Fibroblast of mammary gland (primary cell): ENCODE results near the gene RHBDF2.

Experiments
- DNase-seq: peaks from one replicate; pipeline ENCODE4 v3.0.0-alpha.2; 2010; ENCODE audit warnings: low read depth
- H3K4me3 ChIP-seq: 2 replicates; pipeline ENCODE4 v1.5.1; 2011; ENCODE audit warnings: low read depth, mild to moderate bottlenecking, low read length, moderate library complexity; ENCODE audit not compliant: control insufficient read depth
- TF ChIP-seq, protein P1 (sequence below): conservative IDR thresholded peaks from 2 replicates; pipeline ENCODE4 v1.5.1; 2011; ENCODE audit warnings: low read depth, low read length, inconsistent platforms; ENCODE audit not compliant: control insufficient read depth, insufficient read depth

RHBDF2 gene

DNA sequence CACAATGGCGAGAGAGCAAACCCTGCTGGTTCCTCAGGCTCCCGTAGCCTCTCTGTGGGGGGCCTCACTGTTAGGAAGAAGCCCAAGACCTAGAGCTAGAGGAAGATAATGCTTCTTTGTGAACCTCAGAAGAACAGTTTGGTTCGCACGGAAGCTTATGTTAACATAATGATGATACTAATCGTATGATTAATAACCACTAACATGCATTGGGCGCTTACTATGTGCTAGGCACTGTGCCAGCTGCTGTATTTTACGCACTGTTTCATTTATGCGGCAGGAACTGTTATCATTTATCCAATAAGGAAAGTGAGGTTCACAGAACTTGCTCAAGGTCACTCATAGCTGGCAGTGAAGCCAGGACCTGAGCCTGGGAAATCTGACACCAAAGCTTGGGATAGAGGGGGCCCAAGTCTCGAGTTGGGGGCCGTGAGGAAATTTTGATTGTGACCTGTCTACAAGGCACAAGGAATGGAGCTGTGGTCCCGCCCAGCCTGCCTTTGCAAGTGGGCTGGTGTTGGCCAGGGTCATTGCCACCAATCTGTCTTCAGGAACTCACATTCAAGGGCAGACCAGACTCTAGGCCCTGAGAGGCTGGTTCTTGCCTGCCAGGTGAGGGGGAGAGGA, 45.4 kb upstream of the RHBDF2 start:
- no peak overlapping the region for H3K4me3 ChIP-seq
- peak; percentile 98 for DNase-seq
- TF ChIP-seq, protein P1, sequence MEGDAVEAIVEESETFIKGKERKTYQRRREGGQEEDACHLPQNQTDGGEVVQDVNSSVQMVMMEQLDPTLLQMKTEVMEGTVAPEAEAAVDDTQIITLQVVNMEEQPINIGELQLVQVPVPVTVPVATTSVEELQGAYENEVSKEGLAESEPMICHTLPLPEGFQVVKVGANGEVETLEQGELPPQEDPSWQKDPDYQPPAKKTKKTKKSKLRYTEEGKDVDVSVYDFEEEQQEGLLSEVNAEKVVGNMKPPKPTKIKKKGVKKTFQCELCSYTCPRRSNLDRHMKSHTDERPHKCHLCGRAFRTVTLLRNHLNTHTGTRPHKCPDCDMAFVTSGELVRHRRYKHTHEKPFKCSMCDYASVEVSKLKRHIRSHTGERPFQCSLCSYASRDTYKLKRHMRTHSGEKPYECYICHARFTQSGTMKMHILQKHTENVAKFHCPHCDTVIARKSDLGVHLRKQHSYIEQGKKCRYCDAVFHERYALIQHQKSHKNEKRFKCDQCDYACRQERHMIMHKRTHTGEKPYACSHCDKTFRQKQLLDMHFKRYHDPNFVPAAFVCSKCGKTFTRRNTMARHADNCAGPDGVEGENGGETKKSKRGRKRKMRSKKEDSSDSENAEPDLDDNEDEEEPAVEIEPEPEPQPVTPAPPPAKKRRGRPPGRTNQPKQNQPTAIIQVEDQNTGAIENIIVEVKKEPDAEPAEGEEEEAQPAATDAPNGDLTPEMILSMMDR: no peak

DNA sequence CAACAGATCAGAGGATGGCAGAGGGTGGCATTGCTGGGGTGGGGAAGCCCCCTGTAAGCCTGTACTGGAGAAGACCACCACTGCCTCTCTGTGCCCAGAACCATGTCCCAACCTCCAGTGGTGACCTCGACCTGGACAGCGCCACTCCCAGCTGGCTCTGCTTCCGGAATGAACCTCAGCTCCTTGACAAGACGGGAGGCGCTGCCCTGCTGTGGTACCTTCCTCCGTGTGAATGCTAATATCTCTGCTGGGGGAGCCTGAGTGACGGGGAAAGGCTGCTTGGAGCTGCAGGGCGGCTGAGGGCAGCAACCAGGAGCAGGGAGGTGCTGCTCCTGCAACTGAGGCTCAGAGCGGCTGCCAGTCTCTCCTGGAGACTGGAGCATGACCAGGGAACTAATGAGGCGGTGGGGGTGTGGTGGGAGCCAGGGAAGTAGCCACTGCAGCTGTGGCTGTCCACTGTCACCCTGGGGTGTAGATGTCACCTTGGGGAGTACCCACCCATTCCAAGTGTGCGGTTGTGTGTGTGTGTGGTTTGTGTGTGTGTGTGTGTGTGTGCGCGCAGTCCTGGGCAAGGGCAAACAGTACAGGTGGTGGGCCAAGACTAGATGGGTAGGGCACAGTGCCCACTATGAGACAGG, 44.8 kb upstream of the RHBDF2 start:
- H3K4me3 ChIP-seq: no peak overlapping the region

DNA sequence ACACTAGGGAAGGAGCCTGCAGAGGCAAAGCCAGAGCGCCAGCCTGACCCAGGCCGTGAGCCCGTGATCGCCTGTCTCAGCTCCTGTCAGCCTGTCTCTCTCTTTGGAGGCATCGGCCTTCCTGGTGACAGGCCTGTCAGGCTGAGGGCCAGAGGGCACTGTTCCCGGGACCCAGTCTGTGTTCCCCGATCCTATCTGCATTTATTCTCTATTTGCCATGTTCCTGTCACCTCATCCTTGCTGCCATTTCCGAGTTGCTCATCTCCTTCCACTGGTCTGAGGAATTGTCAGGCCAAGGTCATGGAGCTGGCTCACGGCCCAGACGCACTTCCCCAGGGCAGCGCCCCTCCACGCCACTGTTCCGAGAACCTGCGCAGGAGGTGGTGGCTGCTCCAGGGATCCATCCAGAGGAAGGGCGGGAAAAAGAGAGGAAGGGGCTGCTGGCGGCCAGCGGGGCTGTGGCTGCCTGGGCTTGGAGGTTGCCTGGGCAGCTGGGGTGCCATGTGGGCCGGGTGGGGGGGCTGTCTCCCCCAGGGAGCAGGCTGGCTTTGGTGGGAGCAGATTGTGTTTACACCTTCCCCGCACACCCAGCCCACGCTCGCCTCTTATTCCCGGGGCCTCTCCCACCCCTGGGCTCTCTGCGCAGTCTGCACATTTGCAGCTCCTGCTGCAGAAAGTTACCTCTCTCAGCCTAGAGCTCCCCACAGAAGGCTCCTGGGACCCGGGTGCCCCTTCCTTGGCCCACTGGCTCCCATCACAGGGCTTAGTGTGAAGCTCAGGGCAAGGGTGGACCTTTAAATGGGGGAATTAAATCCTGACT, 43.5 kb upstream of the RHBDF2 start:
- H3K4me3 ChIP-seq: no peak overlapping the region
- TF ChIP-seq, protein P1: no peak
- no peak for DNase-seq

More for the DNA sequence above, 44.8 kb upstream of the RHBDF2 start:
- DNase-seq: no peak
- TF ChIP-seq, protein P1: no peak

DNA sequence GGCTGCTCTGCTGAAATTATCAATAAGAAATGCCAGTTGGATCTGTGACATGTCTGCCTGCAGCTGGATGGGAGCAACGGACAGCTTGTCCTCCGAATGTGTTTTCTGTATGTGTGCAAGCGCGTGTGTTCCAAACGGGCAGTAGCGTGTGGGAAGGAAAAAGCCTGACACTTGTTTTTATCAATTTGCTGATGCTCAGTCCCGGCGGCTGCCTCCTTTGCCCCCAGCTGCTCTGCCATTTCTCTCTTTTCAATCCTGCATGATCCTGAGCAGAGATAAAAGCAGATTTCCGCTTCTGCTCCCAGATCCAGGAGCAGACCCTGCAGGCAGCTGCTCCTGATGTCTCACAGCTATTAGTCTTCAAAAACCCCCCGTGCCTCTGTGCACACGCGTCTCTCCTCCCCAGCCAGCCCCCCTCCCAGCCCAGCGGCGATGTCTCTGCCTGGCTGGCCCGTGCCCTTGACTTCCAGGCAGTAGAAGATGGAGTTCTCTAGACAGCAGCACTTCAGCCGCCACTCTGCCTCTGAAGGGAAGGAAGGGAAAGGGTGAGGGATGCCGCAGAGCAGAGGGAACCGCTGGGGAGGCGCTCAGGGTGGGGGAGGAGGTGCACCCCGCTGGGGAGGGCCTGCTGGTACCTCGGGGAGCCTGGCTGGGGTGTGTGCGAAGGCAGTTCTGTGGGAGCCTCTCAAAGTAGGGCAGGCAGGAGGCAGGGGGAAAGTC, 42.8 kb upstream of the RHBDF2 start:
- no peak overlapping the region for H3K4me3 ChIP-seq
- TF ChIP-seq, protein P1: no peak
- DNase-seq: no peak

DNA sequence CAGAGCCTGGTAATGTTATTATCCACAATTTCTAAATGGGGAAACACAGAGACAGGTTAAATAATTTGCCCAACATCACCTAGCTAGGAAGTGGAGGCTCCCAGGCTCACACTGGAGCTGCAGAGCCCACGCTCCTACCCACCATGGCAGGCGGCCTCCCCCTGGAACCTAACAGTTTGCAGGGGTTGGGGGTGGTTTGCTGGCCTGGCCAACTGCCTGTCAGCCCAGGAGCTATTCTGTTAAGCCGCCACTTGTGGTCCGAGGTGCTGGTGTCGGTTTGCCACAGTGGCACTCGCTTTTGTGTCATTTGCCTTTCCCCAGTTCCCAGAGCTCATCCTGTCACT, 42.2 kb upstream of the RHBDF2 start:
- H3K4me3 ChIP-seq: no peak overlapping the region
- no peak for DNase-seq
- TF ChIP-seq, protein P1: no peak

DNA sequence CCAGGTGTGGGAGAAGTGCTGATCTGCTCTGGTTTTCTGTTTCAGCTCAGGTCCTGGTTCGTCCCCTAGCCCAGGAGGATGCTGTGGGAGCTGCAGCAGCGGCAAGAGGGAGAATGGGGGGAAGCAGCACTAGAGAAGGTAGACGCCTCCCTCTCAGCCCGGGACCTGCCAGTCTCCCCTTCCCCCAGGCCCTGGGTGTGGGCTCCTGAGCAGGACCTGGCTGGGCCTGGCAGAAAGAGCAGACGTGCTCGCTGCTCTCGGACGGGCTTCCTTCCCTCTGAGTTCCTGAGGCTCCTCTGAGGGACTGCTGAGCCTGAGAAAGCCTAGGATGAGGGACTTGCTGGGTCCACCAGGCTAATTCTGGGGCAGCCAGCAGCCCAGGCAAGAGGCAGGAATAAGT, 41.8 kb upstream of the RHBDF2 start:
- no peak overlapping the region for H3K4me3 ChIP-seq
- TF ChIP-seq, protein P1: no peak
- no peak for DNase-seq
